Testis (tissue), 2 donors: Measurements from ENCODE around the gene CXCR6.

Experiments
- POLR2A ChIP-seq: fragments of 450-650 bp; IDR thresholded peaks from one replicate; pipeline ENCODE4 v1.6.1; 2017; ENCODE audit warnings: antibody characterized with exemption, mild to moderate bottlenecking, moderate library complexity
- TF ChIP-seq, protein P1 (sequence below), 3 experiments: fragments of 450-650 bp in 2 of 3; fragments of 200-600 bp in 1 of 3; sonication (generic) in 1 of 3; IDR thresholded peaks; one replicate each; pipeline ENCODE4 v1.5.1; 2016 to 2019; ENCODE audit warnings: antibody characterized with exemption in 3 of 3, mild to moderate bottlenecking in 2 of 3, moderate library complexity in 1 of 3

DNA sequence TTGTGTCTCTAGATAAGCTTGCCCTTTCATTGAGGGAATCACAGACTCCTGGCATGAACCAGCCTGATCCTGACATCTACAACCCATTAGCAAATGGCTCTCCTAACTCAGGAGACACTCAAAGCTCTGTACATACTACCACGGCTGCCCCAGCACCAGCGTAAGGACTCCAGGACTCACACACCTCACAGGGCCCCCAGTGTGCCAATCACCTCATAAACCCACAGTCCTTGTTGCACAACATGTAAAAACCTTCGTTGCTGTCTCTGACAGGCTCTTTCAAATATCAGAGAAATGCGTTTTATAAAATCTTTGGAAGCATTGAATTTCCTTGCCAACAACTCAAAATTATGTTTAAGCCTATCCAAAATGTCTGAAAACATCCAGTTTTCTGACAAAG lies 45.1 kb downstream of the CXCR6 start:
- TF ChIP-seq POLR2A, result no peak
- TF ChIP-seq, protein P1, sequence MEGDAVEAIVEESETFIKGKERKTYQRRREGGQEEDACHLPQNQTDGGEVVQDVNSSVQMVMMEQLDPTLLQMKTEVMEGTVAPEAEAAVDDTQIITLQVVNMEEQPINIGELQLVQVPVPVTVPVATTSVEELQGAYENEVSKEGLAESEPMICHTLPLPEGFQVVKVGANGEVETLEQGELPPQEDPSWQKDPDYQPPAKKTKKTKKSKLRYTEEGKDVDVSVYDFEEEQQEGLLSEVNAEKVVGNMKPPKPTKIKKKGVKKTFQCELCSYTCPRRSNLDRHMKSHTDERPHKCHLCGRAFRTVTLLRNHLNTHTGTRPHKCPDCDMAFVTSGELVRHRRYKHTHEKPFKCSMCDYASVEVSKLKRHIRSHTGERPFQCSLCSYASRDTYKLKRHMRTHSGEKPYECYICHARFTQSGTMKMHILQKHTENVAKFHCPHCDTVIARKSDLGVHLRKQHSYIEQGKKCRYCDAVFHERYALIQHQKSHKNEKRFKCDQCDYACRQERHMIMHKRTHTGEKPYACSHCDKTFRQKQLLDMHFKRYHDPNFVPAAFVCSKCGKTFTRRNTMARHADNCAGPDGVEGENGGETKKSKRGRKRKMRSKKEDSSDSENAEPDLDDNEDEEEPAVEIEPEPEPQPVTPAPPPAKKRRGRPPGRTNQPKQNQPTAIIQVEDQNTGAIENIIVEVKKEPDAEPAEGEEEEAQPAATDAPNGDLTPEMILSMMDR (IDR thresholded peaks at IDR 0.05), result no peak
